SK-N-SH treated with all-trans-retinoic acid at 6 μM for 48 hours (cell line): ENCODE data around the gene PDE4DIP.
"Not testable (repeated sequence)": the region's sequence is repeated elsewhere in the genome, so short reads cannot be mapped to it uniquely, and the experiment has no call there.

Experiments
- RARB ChIP-seq: fragments of 250-450 bp; sonication (Bioruptor Pico); IDR thresholded peaks from 2 replicates; pipeline ENCODE4 v1.8.0; 2021; ENCODE audit warnings: mild to moderate bottlenecking, moderate library complexity
- ZFP30 ChIP-seq: fragments of 450-650 bp; formaldehyde crosslinking; IDR thresholded peaks from 2 replicates; pipeline ENCODE4 v1.5.0; 2022; ENCODE audit warnings: mild to moderate bottlenecking, moderate library complexity

DNA sequence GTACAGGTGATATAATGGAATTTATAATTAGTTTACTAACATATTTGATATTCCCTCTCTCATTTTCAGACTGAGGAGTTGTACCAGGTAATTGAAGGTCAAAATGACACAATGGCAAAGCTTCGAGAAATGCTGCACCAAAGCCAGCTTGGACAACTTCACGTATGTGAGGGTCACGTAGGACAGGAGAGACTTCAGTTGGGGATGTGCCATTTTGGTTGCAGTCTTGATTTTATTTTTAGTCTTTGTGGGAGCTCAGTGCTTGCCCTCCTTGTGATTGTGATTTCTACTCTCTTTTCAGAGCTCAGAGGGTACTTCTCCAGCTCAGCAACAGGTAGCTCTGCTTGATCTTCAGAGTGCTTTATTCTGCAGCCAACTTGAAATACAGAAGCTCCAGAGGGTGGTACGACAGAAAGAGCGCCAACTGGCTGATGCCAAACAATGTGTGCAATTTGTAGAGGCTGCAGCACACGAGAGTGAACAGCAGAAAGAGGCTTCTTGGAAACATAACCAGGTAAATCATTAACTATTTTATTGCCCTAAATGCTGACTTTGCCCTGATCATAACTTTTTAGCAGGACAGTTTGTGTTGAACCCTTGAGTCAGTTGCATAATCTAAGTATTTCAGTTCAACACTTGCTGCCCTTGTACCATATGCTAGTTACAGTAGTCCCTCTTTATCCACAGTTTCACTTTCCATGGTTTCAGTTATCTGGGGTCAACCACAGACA is 118.1 kb downstream of the PDE4DIP start:
- TF ChIP-seq ZFP30, RARB (CRISPR knock-in tag): not testable (repeated sequence)
